Activated CD4-positive, alpha-beta T cell treated with anti-CD3 and anti-CD28 coated beads, Interleukin-2, Interleukin-4, amounts not matched to agents 100 ng/mL and 50 ng/mL, durations not matched to agents 16 hours and 8 hours (primary cell): ENCODE measurements around the gene ERVFRD-1.
"Not testable (repeated sequence)": the region's sequence is repeated elsewhere in the genome, so short reads cannot be mapped to it uniquely, and the experiment has no call there.

Experiments
- DNase-seq: peaks from one replicate; pipeline ENCODE4 v3.0.0-alpha.2; 2020; ENCODE audit warnings: low spot score

The ERVFRD-1 gene

DNA sequence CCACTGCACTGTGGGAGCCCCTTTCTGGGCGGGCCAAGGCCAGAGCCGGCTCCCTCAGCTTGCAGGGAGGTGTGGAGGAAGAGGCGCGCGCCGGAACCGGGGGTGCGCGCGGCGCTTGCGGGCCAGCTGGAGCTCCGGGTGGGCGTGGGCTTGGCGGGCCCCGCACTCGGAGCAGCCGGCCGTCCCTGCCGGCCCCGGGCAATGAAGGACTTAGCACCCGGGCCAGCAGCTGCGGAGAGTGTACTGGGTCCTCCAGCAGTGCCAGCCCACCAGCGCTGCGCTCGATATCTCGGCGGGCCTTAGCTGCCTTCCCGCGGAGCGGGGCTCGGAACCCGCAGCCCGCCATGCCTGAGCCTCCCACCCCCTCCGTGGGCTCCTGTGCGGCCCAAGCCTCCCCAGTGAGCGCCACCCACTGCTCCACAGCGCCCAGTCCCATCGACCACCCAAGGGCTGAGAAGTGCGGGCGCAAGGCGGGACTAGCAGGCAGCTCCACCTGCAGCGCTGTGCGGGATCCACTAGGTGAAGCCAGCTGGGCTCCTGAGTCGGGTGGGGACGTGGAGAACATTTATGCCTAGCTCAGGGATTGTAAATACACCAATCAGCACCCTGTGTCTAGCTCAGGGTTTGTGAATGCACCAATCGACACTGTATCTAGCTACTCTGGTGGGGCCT is 24.2 kb downstream of the ERVFRD-1 start:
- not testable (repeated sequence) for DNase-seq

DNA sequence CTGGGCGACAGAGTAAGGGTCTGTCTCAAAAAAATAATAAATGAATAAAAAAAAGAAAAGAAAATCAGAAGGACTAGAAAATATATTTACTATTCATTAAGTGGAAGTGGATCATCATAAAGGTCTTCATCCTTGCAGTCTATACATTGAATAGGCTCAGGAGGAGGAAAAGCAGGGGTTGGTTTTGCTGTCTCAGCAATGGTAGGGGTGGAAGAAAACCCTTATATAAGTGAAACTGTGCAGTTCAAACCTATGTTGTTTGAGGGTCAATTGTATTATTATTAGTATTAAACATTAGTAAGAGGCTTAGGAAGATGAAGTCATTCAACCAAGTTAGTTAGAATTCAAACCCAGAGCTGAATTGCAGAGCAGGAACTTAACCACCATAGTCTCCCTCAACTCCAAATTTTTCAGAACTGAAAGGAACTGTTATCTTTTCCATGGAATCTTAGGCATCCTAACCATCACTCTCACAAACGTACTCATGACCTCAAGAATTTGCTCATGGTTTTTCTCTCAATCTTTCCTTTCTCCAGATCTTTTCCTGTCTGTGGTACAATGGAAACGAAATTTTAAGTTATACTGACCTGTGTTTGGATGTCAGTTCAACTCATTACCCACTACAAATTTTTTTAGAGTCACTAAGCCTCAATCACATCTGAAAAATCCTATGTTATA is 25.6 kb downstream of the ERVFRD-1 start:
- no peak for DNase-seq

DNA sequence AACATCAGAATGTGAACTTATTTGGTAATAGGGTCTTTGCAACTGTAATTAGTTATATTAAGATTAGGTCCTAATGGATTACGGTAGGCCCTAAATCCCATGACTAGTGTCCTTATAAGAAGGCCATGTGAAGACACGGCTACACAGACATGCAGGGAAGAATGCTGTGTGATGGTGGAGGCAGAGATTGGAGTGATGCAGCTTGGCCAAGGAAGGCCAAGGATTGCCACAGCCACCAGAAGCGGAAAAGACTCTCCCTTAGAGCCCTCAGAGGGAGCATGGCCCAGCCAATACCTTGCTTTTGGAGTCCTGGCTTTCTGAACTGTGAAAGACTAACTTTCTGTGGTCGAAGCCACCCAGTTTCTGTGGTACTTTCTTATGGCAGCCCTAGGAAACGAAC is 27.6 kb downstream of the ERVFRD-1 start:
- DNase-seq = no peak

DNA sequence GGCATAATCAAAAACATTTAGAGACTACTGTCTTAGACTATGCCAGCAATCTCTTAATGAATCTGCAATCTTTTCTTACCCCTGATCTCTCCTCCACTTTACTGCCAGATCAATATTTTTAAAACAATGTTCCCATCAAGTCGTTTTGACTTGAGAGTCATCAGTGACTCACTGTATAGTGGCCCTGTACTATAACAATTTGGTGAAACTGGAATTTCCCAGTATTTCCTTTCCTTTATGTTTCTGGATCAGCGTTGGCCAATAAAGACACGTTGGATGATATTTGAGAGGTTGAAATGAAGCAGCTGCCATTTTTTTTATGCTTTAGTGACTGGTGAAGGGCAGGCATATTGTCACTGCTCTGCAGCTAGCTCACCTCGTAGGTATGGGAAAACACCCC is 28.0 kb downstream of the ERVFRD-1 start:
- DNase-seq = no peak

DNA sequence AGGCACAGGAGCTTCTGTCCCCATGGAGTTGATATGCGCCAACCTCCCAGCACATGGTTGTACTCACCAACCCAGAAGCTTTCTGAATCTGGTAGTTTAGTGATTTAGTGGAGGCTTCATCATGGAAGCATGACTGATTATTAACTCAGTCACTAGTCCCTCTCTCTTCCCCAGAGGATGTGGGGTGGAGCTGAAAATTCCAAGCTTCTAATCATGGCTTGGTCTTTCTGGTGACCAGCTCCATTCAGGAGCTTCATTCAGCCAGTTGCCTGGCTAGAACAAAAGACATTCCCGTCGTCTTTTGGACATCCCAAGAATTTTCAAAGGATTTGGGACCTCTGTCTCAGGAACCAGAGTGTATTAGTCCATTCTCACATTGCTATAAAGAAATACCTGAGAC is 31.2 kb downstream of the ERVFRD-1 start:
- DNase-seq = no peak

DNA sequence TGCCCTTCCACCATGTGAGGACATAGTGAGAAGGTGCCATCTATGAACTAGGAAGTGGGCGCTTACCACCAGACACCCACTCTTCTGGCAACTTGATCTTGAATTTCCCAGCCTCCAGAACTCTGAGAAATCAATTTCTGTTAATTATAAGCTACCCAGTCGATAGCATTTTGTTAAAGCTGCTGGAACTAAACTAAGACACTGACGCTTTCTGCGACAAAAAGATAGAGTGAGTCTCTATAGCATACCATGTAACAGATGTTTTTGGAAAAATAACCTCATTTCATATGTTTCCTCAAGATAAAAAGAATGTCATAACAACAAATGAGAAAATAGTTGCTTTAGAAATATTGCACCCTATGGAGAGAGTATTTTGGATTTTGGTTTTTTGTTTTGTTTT is 33.3 kb downstream of the ERVFRD-1 start:
- no peak for DNase-seq

DNA sequence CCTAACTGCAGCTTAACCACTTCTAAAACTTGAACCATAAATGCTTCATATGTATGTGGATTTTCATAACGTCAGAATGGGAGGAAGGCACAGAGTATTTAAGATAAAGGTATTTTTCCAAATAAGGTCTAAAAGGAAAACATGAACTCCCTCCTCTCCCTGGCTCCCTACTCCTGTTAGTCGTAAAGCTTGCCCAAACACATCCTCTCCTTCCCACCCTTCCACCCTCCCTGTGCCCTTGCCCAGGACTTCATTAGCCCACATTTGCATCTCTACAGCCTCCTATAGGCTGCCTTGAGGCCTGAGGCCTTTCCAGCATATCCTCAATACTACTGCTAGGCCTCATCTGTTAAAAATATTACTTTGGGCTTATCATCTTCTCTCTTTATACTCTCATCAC is 35.0 kb downstream of the ERVFRD-1 start:
- DNase-seq = no peak

DNA sequence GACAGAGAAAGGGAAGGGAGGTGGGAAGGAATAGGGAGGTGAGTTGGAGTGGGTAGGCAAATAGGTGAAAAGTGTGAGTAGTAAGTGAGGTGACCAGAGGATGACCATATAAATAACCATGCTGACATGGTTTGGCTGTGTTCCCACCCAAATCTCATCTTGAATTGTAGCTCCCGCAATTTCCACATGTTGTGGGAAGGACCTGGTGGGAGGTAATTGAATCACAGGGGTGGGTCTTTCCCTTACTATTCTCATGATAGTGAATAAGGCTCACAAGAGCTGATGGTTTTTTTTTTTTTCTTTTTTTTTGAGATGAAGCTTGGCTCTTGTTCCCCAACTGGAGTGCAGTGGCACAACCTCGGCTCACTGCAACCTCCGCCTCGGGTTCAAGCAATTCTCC is 39.4 kb downstream of the ERVFRD-1 start:
- no peak for DNase-seq

DNA sequence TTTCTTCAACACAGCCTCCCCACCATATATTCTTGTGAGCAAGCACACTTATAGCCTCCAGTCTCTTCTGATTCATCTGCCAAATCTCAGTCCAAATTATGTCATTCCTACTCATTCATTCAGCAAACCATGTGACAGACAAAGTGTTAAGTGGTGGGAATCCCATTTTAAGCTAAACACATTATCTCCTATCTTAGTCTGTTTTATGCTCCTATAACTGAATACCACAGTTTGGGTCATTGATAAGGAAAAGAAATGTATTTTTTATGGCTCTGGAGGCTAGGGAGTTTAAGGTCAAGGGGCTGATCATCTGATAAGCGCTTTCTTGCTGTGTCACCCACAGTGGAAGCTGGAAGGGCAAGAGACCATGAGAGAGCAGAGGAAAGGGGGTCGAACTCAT is 41.8 kb downstream of the ERVFRD-1 start:
- DNase-seq = no peak

DNA sequence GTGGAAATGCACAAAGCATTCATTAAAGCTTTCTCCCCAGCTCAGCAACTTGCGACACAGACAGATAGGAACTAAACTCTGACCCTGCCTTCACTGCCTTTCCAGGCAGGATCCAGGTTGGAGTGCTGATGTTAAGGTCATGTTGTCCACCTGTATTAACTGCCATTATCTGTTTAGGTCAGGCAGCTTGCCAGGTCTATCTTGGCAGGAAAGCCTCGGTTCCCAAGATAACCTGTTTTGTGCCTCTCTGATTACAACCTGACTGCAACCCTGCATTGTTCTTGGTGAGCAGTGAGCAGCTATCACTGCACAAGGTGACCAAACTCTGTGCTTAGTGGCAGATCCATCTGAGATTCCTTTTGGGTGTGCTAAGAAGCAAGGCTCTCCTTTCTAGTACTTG is 44.2 kb downstream of the ERVFRD-1 start:
- no peak for DNase-seq

DNA sequence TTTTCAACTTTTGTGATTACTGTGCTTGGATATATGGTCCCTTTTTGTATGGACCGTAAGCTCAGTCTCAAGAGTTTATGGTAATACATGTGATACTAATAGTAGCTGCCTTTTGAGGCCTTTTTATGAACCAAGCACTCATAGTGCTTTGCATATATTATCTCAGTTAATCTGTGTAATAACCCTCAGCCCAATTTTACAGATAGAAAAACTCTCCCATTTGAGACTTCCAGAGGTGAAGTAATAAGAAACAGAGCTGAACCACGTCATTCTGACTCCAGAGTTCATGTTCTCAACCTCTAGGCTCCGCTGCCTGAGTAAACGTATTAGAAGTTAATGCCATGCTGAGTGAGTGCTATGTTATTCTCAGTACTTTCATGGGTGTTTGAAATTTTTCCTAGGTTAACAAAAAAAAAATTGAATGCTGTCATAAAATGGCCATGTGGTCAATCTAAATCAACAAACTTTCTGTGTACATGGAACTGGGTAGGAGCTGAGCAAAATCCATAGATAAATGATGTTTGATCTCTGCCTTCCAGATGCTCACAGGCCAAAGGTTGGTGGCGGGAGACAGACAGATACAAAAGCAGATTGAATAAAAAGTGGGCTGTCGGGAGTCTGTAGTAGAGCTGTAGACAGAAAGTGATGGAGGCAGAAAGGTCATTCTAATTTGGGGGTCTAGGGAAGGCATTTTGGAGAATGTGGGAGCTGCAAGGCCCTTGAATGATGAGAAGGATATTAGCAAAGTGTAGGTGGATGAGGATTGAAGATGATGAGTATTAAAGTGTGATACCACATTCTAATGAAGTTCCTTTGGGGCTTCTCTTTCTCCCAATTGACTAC is 44.8 kb downstream of the ERVFRD-1 start:
- DNase-seq = no peak

DNA sequence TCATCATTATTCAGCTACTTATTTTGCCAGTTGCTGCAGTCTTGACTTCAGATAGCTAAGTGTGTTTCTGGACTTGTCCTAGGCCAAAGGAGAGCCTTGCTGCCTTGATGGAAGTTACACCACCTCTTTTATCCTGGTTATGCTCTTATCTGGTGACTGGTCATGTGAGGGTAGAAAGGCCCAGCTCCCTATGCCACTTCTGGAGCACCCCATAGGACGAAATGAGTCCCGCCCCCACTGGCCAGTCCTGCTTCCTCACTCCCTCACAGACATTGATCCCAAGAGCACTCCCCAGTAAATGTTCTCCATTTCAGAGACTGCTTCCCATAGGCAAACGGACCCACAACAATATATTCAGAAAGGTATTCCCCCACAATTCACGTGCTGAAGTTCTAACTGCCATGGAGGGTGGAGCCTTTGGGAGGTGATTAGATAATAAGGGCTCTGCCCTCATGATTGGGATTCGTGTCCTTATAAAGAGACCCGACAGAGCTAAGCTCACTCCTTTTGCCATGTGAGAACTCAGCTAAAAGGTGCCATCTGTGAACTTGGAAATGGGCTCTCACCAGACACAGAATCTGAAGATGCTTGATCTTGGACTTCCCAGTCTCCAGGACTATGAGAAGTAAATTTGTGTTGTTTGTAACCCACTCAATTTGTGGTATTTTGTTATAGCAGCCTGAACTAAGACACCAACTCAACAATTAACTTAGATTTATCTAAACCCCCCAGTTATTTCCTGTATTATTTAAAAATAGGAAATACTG is 45.9 kb downstream of the ERVFRD-1 start:
- DNase-seq = no peak

DNA sequence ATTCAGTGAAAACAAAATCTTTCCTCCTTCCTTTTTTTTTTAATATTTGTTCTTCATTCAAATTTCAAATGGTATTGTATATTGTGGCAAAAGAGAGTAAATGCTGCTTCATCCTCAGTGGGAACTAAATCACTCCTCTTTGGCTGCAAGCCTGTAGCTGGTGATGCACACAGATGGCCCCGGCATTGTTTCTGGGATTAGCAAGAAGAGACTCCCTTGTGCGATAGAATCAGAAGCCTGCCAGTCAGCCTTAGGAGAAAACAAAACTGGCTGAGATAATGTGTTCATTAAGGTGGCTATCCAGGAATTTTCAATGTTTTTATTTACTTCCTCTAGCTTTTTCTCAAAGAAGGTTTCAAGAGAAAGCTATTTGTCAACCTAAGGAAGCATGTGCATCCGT is 46.7 kb downstream of the ERVFRD-1 start:
- no peak for DNase-seq

DNA sequence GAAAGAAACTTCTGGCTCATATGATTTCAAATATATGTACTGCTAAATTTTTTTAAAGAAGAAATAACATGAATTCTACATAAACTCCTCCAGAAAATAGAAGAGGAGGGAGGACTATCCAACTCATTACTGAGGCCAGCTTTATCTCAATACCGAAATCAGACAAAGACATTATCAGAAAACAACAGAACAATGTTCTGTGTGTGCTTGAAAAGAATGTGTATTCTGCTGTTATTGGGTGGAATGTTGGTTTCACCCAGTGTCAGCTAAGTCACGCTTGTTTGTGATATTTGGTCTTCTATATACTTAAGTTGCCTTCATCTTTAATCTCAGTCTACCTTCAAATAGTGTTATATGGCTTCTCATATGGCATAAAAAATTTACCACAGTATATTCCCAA is 48.8 kb downstream of the ERVFRD-1 start:
- no peak for DNase-seq

DNA sequence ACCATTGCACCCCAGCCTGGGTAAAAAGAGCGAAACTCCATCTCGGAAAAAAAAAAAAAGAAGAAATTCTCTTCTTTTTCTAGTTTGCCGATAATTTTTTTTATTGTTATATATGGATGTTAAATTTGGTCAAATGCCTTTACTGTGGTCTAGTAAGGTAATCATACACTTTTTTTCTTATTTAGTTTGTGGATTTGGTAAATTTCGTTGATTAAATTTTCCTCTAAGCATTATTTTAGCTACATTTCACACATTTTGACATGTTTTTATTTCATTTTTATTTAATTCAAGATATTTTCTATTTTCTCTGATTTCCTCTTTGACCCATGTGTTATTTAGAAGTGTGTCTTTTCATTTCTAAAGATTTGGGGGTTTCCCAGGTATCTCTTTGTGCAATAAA is 49.4 kb downstream of the ERVFRD-1 start:
- DNase-seq = no peak

DNA sequence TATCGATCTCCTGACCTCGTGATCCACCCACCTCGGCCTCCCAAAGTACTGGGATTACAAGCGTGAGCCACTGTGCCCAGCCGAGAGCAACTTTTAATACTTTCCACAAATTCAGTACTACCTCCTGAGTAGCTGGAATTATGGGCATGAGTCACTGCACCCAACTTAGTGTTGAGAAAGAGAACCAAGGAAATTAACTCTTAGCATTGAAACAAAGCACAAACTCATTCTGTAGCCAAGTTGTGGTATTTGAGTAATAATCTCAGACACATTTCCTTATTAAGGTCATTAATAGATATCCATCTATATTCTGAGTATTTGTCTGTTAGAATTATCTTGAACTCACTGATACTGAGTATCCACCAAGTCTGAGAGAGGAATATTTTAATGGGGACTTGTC is 53.1 kb downstream of the ERVFRD-1 start:
- no peak for DNase-seq

DNA sequence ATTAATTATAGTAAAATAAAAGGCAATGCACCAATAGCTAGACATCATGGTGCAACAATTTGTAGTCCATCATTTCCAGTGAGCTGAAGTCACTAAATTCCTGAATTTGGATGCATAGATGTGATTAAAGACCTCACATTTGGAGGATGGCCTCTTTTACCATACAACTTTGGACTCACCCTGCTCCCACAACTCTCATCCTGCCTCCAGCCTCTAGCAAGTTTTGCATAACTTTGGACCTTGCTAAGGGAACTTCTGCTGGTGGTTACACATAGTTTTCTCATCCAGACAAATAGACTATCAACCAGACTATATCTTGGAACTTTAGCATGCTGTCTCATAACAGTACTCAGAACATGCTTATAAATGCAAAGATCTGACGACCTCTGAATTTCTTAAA is 54.7 kb downstream of the ERVFRD-1 start:
- no peak for DNase-seq

DNA sequence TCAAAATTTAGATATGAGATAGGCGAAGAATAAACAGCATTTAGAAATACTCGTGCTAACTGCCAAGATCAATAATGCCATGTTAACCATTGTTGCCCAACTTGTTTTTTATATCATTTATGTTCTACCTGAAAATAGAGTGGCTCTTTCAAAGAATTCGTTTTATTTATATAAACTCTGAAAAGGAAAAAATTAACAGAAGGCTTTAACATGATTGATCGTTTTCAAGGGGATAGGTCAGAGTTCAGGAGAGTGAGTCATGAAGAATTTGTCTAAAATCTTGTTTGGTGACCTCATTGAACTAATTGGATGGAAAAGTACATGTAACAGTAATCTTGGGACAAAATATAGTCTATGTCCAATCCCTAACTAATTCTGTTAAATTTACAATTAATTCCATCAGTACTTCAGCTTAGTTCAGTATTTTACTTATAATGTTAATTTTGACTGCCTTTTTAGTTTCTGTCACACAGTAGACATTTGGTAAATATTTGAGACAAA is 56.3 kb downstream of the ERVFRD-1 start:
- DNase-seq = no peak

DNA sequence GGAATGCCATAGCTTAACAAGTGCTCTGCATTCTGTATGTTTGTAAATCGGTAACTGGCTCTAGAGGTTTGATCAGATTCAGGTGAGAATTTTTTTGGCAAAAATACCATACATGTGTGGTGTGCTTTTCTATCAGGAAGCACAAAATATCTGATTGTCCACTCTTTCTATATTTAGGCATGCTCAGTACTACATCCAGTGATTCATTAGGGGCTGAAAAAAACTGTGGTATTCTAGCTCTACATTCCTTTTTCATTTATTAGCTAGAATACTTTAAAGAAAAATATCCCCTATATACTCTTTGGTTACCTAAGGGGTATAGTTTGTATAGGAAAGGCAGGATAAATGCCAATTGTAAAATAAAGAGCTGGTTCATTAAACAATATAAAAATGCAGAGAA is 56.8 kb downstream of the ERVFRD-1 start:
- no peak for DNase-seq

DNA sequence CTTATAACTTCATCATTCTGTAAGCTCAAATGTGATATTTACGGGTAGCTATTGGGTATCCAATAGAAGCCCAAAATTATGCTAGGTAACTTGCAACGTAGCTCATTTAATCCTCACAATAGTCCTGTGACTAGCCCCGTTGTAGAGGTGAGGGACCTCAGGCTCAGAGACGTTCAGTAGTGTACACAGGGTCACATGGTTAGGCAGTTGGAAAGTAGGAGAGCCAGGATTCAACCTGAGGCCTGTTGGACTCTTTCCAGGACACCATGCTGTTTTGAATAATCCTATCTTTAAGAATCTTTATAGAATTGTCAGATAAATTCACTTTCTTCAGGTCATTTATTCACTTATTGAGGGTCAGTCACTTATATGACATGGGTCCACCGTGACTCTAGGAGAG is 58.2 kb downstream of the ERVFRD-1 start:
- no peak for DNase-seq
